Measurements from ENCODE around the gene CLCN6. TPM values are rescaled to one million over a fixed set of nuclear protein-coding genes. Genes with fewer than 3 reads are reported as not detected.

Gene CLCN6
- total RNA-seq, 6 experiments from 2014 or later = 4.2 to 12.7 (median 9.2) TPM

DNA sequence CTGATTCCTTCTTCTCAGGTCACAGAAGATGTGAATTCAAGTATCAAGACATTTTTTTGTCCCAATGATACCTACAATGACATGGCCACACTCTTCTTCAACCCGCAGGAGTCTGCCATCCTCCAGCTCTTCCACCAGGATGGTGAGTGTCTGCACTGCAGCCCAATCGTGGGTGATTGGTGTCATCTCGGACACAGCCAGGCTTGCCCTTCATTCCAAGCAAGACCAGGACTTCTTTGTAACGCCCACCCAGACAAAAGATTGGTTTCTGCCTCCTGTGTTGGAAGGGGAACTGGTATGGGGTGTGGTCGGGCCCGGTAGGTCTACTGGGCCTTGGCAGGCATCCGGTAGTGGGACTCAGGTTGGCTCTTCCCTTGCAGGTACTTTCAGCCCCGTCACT is 27.5 kb downstream of the CLCN6 start:
- no peaks in the 10 kb centered on the region for H3K27me3 ChIP-seq
- no peak overlapping the region for H3K4me3 ChIP-seq
- no peaks in the 10 kb centered on the region for H3K4me1 ChIP-seq
- 66% methylated on average over 4 of the region's 8 CpGs for WGBS (ENCODE audit: insufficient coverage, low coverage, low lambda C conversion rate, missing lambda C conversion rate)
- intact Hi-C loops (cut with DNase I) = loop anchor here in 1 of 2 donors (10.0 kb wide), 1 partner anchor 131 kb away; no protein-coding TSS in a partner anchor
- TF ChIP-seq, protein P1, sequence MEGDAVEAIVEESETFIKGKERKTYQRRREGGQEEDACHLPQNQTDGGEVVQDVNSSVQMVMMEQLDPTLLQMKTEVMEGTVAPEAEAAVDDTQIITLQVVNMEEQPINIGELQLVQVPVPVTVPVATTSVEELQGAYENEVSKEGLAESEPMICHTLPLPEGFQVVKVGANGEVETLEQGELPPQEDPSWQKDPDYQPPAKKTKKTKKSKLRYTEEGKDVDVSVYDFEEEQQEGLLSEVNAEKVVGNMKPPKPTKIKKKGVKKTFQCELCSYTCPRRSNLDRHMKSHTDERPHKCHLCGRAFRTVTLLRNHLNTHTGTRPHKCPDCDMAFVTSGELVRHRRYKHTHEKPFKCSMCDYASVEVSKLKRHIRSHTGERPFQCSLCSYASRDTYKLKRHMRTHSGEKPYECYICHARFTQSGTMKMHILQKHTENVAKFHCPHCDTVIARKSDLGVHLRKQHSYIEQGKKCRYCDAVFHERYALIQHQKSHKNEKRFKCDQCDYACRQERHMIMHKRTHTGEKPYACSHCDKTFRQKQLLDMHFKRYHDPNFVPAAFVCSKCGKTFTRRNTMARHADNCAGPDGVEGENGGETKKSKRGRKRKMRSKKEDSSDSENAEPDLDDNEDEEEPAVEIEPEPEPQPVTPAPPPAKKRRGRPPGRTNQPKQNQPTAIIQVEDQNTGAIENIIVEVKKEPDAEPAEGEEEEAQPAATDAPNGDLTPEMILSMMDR (IDR thresholded peaks at IDR 0.05) = no peak
- no peak for TF ChIP-seq POLR2A (IDR thresholded peaks at IDR 0.05)
- ATAC-seq (no peak), DNase-seq (no peak)
- H3K9me3 ChIP-seq = no peaks in the 10 kb centered on the region
- no peak overlapping the region for H3K27ac ChIP-seq
- H3K36me3 ChIP-seq = peaks cover 2 to 82% (median 24%) of the 10 kb centered on the region in 4 donors

DNA sequence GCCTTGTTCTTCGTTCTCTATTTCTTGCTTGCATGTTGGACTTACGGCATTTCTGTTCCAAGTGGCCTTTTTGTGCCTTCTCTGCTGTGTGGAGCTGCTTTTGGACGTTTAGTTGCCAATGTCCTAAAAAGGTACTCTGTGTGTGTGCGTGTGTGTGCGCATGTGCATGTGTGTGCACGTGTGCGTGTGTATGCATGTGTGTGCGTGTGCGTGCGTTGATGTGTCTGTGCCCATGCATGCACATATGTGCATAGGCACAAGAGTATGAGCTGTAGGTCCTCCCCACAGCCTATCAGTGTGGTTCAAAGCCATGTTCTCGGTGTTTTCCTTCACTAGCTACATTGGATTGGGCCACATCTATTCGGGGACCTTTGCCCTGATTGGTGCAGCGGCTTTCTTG is 27.9 kb downstream of the CLCN6 start:
- intact Hi-C loops (cut with DNase I) = loop anchor here in 1 of 2 donors (10.0 kb wide), 1 partner anchor 131 kb away; no protein-coding TSS in a partner anchor
- peaks cover 2 to 81% (median 24%) of the 10 kb centered on the region in 4 donors for H3K36me3 ChIP-seq
- 86% methylated on average over 6 of the region's 13 CpGs for WGBS (ENCODE audit: insufficient coverage, low coverage, low lambda C conversion rate, missing lambda C conversion rate)

DNA sequence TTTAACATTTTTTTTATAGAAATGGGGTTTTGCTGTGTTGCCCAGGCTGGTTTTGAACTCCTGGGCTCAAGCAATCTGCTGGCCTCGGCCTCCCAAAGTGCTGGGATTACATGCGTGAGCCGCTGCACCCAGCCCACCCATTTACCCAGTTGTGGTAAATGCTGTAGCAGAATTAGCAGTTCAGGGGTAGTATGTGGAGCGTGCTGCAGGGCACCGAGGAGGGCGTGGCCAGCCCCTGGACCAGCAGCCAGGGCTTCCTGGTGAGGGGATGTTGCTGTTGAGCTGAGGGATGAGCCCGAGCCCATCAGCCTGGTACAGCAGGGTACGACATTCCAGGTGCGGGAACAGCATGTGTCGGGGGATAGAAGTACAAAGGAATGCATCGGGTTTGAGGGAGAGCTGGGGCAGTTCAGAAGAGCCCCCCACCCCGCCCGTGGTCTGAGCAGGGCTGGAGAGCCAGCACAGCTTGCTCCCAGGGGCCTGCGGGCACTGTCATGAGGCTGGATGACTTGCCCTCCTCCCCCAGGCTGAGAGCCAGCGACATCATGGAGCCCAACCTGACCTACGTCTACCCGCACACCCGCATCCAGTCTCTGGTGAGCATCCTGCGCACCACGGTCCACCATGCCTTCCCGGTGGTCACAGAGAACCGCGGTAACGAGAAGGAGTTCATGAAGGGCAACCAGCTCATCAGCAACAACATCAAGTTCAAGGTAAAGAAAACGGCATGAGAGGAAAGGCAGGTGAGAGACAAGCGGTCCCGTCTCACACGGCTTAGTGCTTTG is 29.6 kb downstream of the CLCN6 start:
- peaks cover 0 to 20% (median 11%) of the 10 kb centered on the region in 4 donors for H3K4me1 ChIP-seq
- intact Hi-C loops (cut with DNase I) = loop anchor here (2.0 to 10.0 kb wide), 3 partner anchors 57 to 132 kb away; no protein-coding TSS in a partner anchor
- H3K36me3 ChIP-seq = peaks cover 2 to 80% (median 24%) of the 10 kb centered on the region in 4 donors
- 85% methylated on average over 9 of the region's 28 CpGs for WGBS (ENCODE audit: insufficient coverage, low coverage, low lambda C conversion rate, missing lambda C conversion rate)
- no peak for TF ChIP-seq POLR2A (IDR thresholded peaks at IDR 0.05)
- TF ChIP-seq, protein P1 (IDR thresholded peaks at IDR 0.05) = no peak
- H3K27ac ChIP-seq = no peak overlapping the region
- no peaks in the 10 kb centered on the region for H3K27me3 ChIP-seq
- no peak for DNase-seq
- H3K9me3 ChIP-seq = no peaks in the 10 kb centered on the region
- H3K4me3 ChIP-seq = no peak overlapping the region
- ATAC-seq = no peak

More for the DNA sequence above, 27.9 kb downstream of the CLCN6 start:
- DNase-seq = no peak
- Histone ChIP-seq H3K27ac (no peak overlapping the region), H3K27me3 (no peaks in the 10 kb centered on the region), H3K4me1 (peaks cover 0 to 3% (median 2%) of the 10 kb centered on the region in 4 donors), H3K4me3 (no peak overlapping the region), H3K9me3 (no peaks in the 10 kb centered on the region)
- no peak for TF ChIP-seq POLR2A (IDR thresholded peaks at IDR 0.05)
- TF ChIP-seq, protein P1 (IDR thresholded peaks at IDR 0.05) = no peak
- no peak for ATAC-seq

DNA sequence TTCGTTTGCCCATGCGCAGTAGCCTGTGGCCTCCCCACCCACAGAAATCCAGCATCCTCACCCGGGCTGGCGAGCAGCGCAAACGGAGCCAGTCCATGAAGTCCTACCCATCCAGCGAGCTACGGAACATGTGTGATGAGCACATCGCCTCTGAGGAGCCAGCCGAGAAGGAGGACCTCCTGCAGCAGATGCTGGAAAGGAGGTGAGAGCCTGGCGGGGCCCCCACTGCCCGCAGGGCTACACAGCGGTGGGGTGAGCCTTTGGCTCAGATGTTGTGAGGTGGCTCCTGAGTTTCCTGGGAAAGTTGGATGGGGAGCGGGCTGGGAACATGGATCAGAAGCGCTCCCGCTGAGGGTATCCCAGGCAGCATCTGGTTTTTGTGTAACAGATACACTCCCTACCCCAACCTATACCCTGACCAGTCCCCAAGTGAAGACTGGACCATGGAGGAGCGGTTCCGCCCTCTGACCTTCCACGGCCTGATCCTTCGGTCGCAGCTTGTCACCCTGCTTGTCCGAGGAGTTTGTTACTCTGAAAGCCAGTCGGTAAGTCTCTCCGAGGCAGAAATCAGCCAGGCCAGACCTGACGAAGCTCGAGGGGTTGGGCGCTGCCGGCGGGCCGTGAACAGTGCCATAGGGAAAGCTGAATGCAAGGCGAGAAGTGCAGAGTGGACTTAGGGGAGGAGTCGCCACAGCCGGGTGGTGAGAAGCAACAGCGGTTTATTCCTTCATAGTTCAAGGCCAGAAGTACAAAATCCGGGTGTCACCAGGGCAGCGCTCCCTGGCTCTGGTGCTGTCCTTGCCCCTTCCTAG is 31.2 kb downstream of the CLCN6 start:
- TF ChIP-seq POLR2A (IDR thresholded peaks at IDR 0.05) = no peak
- TF ChIP-seq, protein P1 (IDR thresholded peaks at IDR 0.05) = no peak
- Histone ChIP-seq H3K36me3 (peaks cover 2 to 76% (median 28%) of the 10 kb centered on the region in 4 donors), H3K9me3 (no peaks in the 10 kb centered on the region), H3K4me1 (peaks cover 0 to 35% (median 19%) of the 10 kb centered on the region in 4 donors), H3K4me3 (no peak overlapping the region), H3K27ac (no peak overlapping the region), H3K27me3 (no peaks in the 10 kb centered on the region)
- DNase-seq = no peak
- ATAC-seq = no peak
- WGBS (ENCODE audit: insufficient coverage, low coverage, low lambda C conversion rate, missing lambda C conversion rate) = 60% methylated on average over 16 of the region's 36 CpGs
- intact Hi-C loops (cut with DNase I) = loop anchor here (2.0 to 10.0 kb wide), 3 partner anchors 56 to 130 kb away; no protein-coding TSS in a partner anchor

Data from right lobe of liver (tissue), 6 donors.